T-cell (primary cell): ENCODE measurements around the gene BAG5. TPM values are rescaled to one million over a fixed set of nuclear protein-coding genes. Genes with fewer than 3 reads are reported as not detected.

Source experiments
- ATAC-seq, 4 experiments: fragments of 200-7000 bp in 3 of 4; fragments of 150-1000 bp in 1 of 4; cut with Tn5 transposase; replicated peaks in 1 of 4; 1 replicate in 3 of 4; 2 replicates in 1 of 4; pipeline ENCODE4 v1.10.0; 2021; ENCODE audit warnings: moderate library complexity in 3 of 4, mild to moderate bottlenecking in 2 of 4, moderate number of reproducible peaks in 1 of 4
- CTCF ChIA-PET, 2 donors: fragments of 300-600 bp; sonication (Branson Sonifier 250); formaldehyde crosslinking; loops; one replicate each; lab custom pipeline; 2022; ENCODE audit warnings: antibody characterized with exemption in 2 of 2; lab: Charles Lee
- POLR2A ChIA-PET, 2 donors: fragments of 300-600 bp; sonication (Branson Sonifier 250); formaldehyde crosslinking; loops; one replicate each; lab custom pipeline; 2022; ENCODE audit warnings: antibody characterized with exemption in 2 of 2; lab: Charles Lee
- DNase-seq, 35 experiments: peaks; one replicate each; pipeline versions ENCODE4 v3.0.0 to v3.0.0-alpha.2; 2013 to 2023
- H3K27ac ChIP-seq: one replicate; pipeline ENCODE4 v1.5.1; 2013; ENCODE audit warnings: low read length
- H3K27me3 ChIP-seq, 2 experiments: replicated peaks in 1 of 2; 1 replicate in 1 of 2; 2 replicates in 1 of 2; pipeline versions ENCODE4 v1.6.1 to v1.7.0; 2013; ENCODE audit warnings: low read length in 1 of 2, mixed read lengths in 1 of 2; ENCODE audit not compliant: control insufficient read depth in 2 of 2, insufficient read depth in 2 of 2; ENCODE audit errors: extremely low read depth in 1 of 2
- H3K36me3 ChIP-seq, 2 donors: 1 replicate in 1 of 2; 2 replicates in 1 of 2; pipeline versions ENCODE4 v1.6.1 to v1.7.0; 2013; ENCODE audit warnings: low read length in 1 of 2; ENCODE audit not compliant: control insufficient read depth in 2 of 2, insufficient read depth in 1 of 2; ENCODE audit errors: extremely low read depth in 1 of 2
- H3K4me1 ChIP-seq, 2 experiments: 1 replicate in 1 of 2; 2 replicates in 1 of 2; pipeline versions ENCODE4 v1.6.1 to v1.7.0; 2013; ENCODE audit warnings: low read length in 2 of 2, mixed read lengths in 1 of 2; ENCODE audit not compliant: insufficient read depth in 2 of 2, control insufficient read depth in 1 of 2; ENCODE audit errors: extremely low read depth in 1 of 2
- H3K4me3 ChIP-seq, 2 donors: 1 replicate in 1 of 2; 2 replicates in 1 of 2; pipeline versions ENCODE4 v1.5.1 to v1.7.0; 2013; ENCODE audit warnings: mild to moderate bottlenecking in 2 of 2, low read length in 1 of 2, moderate library complexity in 1 of 2; ENCODE audit not compliant: control insufficient read depth in 1 of 2; ENCODE audit errors: extremely low read depth in 1 of 2
- H3K9me3 ChIP-seq: 2 replicates; pipeline ENCODE4 v1.7.0; 2013
- H3K27ac Mint-ChIP-seq, 2 donors: one replicate each; pipeline ENCODE4 v1.8.0; 2020 to 2021; ENCODE audit warnings: mild to moderate bottlenecking in 2 of 2, mixed read lengths in 2 of 2
- H3K27me3 Mint-ChIP-seq, 2 donors: one replicate each; pipeline ENCODE4 v1.8.0; 2021 to 2022; ENCODE audit warnings: mixed read lengths in 2 of 2
- H3K36me3 Mint-ChIP-seq: one replicate; pipeline ENCODE4 v1.8.0; 2021; ENCODE audit warnings: mixed read lengths
- H3K4me1 Mint-ChIP-seq, 3 donors: one replicate each; pipeline ENCODE4 v1.8.0; 2020 to 2022; ENCODE audit warnings: mixed read lengths in 3 of 3, mild to moderate bottlenecking in 1 of 3
- H3K4me3 Mint-ChIP-seq, 3 donors: one replicate each; pipeline ENCODE4 v1.8.0; 2020 to 2022; ENCODE audit warnings: mild to moderate bottlenecking in 3 of 3, mixed read lengths in 3 of 3, moderate library complexity in 3 of 3
- H3K9me3 Mint-ChIP-seq, 3 donors: one replicate each; pipeline ENCODE4 v1.8.0; 2020 to 2022; ENCODE audit warnings: mixed read lengths in 3 of 3
- WGBS: methylation state at CpG from one replicate; pipeline ENCODE4 v1.1.5; 2013; ENCODE audit warnings: missing lambda C conversion rate; ENCODE audit not compliant: insufficient coverage; 5-methylcytosine and 5-hydroxymethylcytosine counted together
- total RNA-seq, 35 experiments: library from RNA in 6 of 35; stranded (reverse) in 6 of 35; fragments of 120-200 nt in 1 of 35; gene quantifications; one replicate each; pipeline versions ENCODE4 v1.2.1 to v1.2.4 and lab custom pipeline; 2013 to 2026

BAG5 gene
- total RNA-seq, 5 donors from 2014 or later (not counting 1 experiment from before 2014, with no cell fraction given), result 28.2 to 36.3 (median 31.1) TPM

- Histone ChIP-seq H3K36me3 (peaks cover 24 to 25% of the 10 kb centered on the region in 2 donors), H3K27me3 (no peaks in the 10 kb centered on the region), H3K9me3 (no peaks in the 10 kb centered on the region), H3K27ac (no peak overlapping the region), H3K4me1 (no peaks in the 10 kb centered on the region), H3K4me3 (no peak overlapping the region)
- POLR2A ChIA-PET, result no interaction called here
- Mint-ChIP-seq H3K4me1 (peaks cover 0 to 2% (median 1%) of the 10 kb centered on the region in 3 donors), H3K9me3 (no peaks in the 10 kb centered on the region), H3K4me3 (no peak overlapping the region), H3K27ac (no peak overlapping the region), H3K36me3 (peaks cover 27% of the 10 kb centered on the region), H3K27me3 (no peaks in the 10 kb centered on the region)
- ATAC-seq, result no peak
- WGBS, result 92% methylated on average over 21 of the region's 26 CpGs
- CTCF ChIA-PET, result no interaction called here
- no peak for DNase-seq
These were observed 19.7 kb upstream of the BAG5 start for GRCh38 chr14:103581954-103582703.

- Mint-ChIP-seq H3K9me3 (no peaks in the 10 kb centered on the region), H3K27ac (no peak overlapping the region), H3K36me3 (peaks cover 24% of the 10 kb centered on the region), H3K4me1 (peaks cover 0 to 1% (median 0%) of the 10 kb centered on the region in 3 donors), H3K4me3 (no peak overlapping the region), H3K27me3 (no peaks in the 10 kb centered on the region)
- Histone ChIP-seq H3K9me3 (no peaks in the 10 kb centered on the region), H3K4me1 (no peaks in the 10 kb centered on the region), H3K4me3 (no peak overlapping the region), H3K36me3 (peaks cover 25 to 30% of the 10 kb centered on the region in 2 donors), H3K27ac (no peak overlapping the region), H3K27me3 (no peaks in the 10 kb centered on the region)
- ATAC-seq (no peak), DNase-seq (no peak)
- POLR2A ChIA-PET, result interaction anchor here in 1 of 2 donors (0.6 kb wide), 1 partner anchor 68 kb away, joined by 4 read pairs; no protein-coding TSS in a partner anchor
- CTCF ChIA-PET, result no interaction called here
- WGBS, result 100% methylated on average over 3 of the region's 11 CpGs
These were observed 18.7 kb upstream of the BAG5 start for GRCh38 chr14:103581206-103581605.

GRCh38 chr14:103578401-103579075 is 16.1 kb upstream of the BAG5 start:
- Mint-ChIP-seq H3K36me3 (peaks cover 29% of the 10 kb centered on the region), H3K27ac (no peak overlapping the region), H3K4me1 (no peaks in the 10 kb centered on the region), H3K4me3 (no peak overlapping the region), H3K27me3 (no peaks in the 10 kb centered on the region), H3K9me3 (no peaks in the 10 kb centered on the region)
- ChIA-PET CTCF (no interaction called here), POLR2A (no interaction called here)
- Histone ChIP-seq H3K36me3 (peaks cover 22 to 50% of the 10 kb centered on the region in 2 donors), H3K4me3 (no peak overlapping the region), H3K27me3 (no peaks in the 10 kb centered on the region), H3K9me3 (no peaks in the 10 kb centered on the region), H3K4me1 (no peaks in the 10 kb centered on the region), H3K27ac (no peak overlapping the region)
- ATAC-seq, result no peak
- 86% methylated on average over 9 of the region's 12 CpGs for WGBS
- DNase-seq, result no peak

DNA sequence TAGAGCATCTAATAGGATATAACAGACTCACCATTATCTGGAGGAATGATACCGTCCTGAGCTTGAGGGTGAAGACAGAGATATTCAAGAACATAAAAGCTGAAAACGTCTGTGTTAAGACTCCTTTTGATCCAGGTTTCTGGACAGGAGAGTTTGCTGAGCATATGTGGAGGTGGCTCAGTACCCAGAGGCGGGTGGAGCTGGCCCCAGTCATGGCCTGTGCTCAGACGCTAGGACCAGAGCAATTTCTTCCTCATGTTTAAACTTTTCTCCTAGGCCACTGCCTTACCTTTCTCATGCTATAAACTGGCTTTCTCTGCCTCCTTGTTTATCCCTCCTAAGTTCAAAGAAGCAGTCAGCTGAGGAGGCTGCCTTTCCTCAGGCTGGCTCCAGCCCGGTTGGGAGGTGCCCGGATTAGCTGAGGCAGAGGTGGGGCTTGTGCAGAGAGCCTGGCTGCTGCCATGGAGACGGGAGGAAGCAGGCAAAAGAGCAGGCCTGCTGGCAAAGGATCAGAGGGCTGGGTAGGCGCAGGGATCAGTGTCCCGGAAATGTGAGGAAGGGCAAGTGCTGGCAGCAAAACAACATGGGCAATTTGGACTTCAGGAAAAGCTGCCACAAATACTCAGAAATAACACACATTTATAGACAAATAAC is 14.0 kb upstream of the BAG5 start:
- Histone ChIP-seq H3K4me3 (no peak overlapping the region), H3K9me3 (no peaks in the 10 kb centered on the region), H3K36me3 (peaks cover 18 to 46% of the 10 kb centered on the region in 2 donors), H3K27ac (no peak overlapping the region), H3K4me1 (no peaks in the 10 kb centered on the region), H3K27me3 (no peaks in the 10 kb centered on the region)
- ATAC-seq, result no peak
- DNase-seq, result no peak
- Mint-ChIP-seq H3K4me3 (no peak overlapping the region), H3K27me3 (no peaks in the 10 kb centered on the region), H3K36me3 (peaks cover 25% of the 10 kb centered on the region), H3K27ac (no peak overlapping the region), H3K4me1 (peaks cover 0 to 2% (median 0%) of the 10 kb centered on the region in 3 donors), H3K9me3 (no peaks in the 10 kb centered on the region)
- 97% methylated on average over 6 of the region's 9 CpGs for WGBS
- POLR2A ChIA-PET, result no interaction called here
- CTCF ChIA-PET, result no interaction called here

DNA sequence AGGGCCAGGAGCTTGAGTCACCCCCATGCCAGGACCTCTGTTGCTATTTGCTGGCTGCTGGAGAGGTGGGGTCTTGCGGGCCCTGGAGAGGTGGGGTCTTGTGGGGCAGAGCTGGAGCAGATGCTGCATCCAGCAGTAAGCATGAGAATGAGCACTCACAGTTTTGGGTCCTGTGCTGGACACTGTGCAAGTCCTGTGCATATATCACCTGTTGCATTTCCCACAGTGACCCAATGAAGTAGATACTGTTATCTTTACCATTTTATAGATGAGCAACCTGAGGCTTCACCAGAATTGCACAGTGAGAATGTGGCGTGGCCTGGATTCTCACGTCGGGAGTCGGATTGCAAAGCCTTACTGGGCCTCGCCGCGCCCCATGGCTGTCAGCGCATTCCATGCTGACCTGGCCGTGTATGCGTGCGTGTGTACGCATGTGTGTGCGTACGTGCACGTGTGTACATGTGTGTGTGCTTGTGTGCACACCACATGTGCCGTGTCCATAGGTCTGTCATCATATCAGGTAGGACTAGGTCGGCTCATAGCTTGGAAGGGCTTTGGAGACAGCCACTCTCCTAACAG is 12.3 kb upstream of the BAG5 start:
- Histone ChIP-seq H3K27me3 (no peaks in the 10 kb centered on the region), H3K36me3 (peaks cover 11 to 46% of the 10 kb centered on the region in 2 donors), H3K4me3 (no peak overlapping the region), H3K4me1 (no peaks in the 10 kb centered on the region), H3K27ac (no peak overlapping the region), H3K9me3 (no peaks in the 10 kb centered on the region)
- ChIA-PET POLR2A (no interaction called here), CTCF (no interaction called here)
- Mint-ChIP-seq H3K4me1 (peaks cover 0 to 2% (median 0%) of the 10 kb centered on the region in 3 donors), H3K36me3 (peaks cover 21% of the 10 kb centered on the region), H3K27ac (no peak overlapping the region), H3K4me3 (no peak overlapping the region), H3K27me3 (no peaks in the 10 kb centered on the region), H3K9me3 (no peaks in the 10 kb centered on the region)
- DNase-seq (no peak), ATAC-seq (no peak)
- 92% methylated on average over 14 of the region's 18 CpGs for WGBS

DNA sequence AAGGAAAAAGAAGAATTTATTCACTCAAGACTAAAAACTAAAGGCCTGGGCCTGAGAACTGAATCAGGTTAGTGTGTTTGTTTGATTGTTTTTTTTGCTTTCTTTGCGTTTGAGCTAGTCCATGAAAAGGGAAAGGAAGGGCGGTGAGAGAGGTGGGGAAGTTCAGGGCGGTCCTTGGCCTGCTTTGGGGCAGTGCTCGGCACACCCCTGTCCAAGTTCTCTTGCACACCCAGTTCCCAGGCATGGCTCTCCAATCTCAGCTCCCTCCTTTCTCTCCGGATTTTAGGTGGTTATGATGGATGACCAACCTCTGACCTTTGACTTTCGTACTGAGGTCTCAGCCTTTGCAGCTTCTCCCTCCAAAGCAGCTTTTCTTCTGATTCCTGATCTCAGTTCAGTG is 11.6 kb upstream of the BAG5 start:
- WGBS, result 88% methylated on average over 3 of the region's 6 CpGs
- Histone ChIP-seq H3K9me3 (no peaks in the 10 kb centered on the region), H3K27me3 (no peaks in the 10 kb centered on the region), H3K27ac (no peak overlapping the region), H3K4me1 (no peaks in the 10 kb centered on the region), H3K36me3 (peaks cover 11 to 45% of the 10 kb centered on the region in 2 donors), H3K4me3 (no peak overlapping the region)
- Mint-ChIP-seq H3K36me3 (peaks cover 21% of the 10 kb centered on the region), H3K27ac (no peak overlapping the region), H3K9me3 (no peaks in the 10 kb centered on the region), H3K4me3 (no peak overlapping the region), H3K4me1 (peaks cover 0 to 3% (median 3%) of the 10 kb centered on the region in 3 donors), H3K27me3 (no peaks in the 10 kb centered on the region)
- CTCF ChIA-PET, result interaction anchor here in 1 of 2 donors (0.7 kb wide), 2 partner anchors 15 to 75 kb away, joined by 3 read pairs; no protein-coding TSS in a partner anchor
- DNase-seq, result no peak
- no peak for ATAC-seq
- POLR2A ChIA-PET, result no interaction called here
